GM12878 (cell line): ENCODE measurements around the gene CCDC78. TPM values are rescaled to one million over a fixed set of nuclear protein-coding genes. Genes with fewer than 3 reads are reported as not detected.

Source experiments
- BHLHE40 ChIP-seq, 2 experiments: fragments of 450-650 bp in 1 of 2; IDR thresholded peaks; 2 replicates each; pipeline ENCODE4 v1.6.1; 2011 to 2017; ENCODE audit warnings: low read depth in 2 of 2, borderline replicate concordance in 1 of 2, improper control_type of control experiment in 1 of 2, low read length in 1 of 2, mild to moderate bottlenecking in 1 of 2
- CHD4 ChIP-seq: fragments of 200-600 bp; sonication (generic); IDR thresholded peaks from 2 replicates; pipeline ENCODE4 v1.6.1; 2016; ENCODE audit warnings: mild to moderate bottlenecking
- FOXK2 ChIP-seq: fragments of 450-650 bp; IDR thresholded peaks from 2 replicates; pipeline ENCODE4 v1.6.1; 2017; ENCODE audit warnings: mild to moderate bottlenecking, moderate library complexity
- HCFC1 ChIP-seq: fragments of 150-350 bp; IDR thresholded peaks from 2 replicates; pipeline ENCODE4 v1.6.1; 2014; ENCODE audit warnings: low read length
- HDAC6 ChIP-seq: fragments of 200-600 bp; sonication (generic); IDR thresholded peaks from one replicate; pipeline ENCODE4 v1.8.0; 2017; ENCODE audit warnings: antibody characterized with exemption; ENCODE audit not compliant: unreplicated experiment
- JUND ChIP-seq: IDR thresholded peaks from 2 replicates; pipeline ENCODE4 v1.6.1; 2012; ENCODE audit warnings: low read depth, mild to moderate bottlenecking, low read length, improper control_type of control experiment, moderate library complexity
- MEF2B ChIP-seq: fragments of 450-650 bp; IDR thresholded peaks from 2 replicates; pipeline ENCODE4 v1.6.1; 2018; ENCODE audit warnings: mild to moderate bottlenecking, moderate library complexity; ENCODE audit not compliant: partially characterized antibody, poor library complexity, severe bottlenecking
- NFXL1 ChIP-seq: fragments of 450-650 bp; IDR thresholded peaks from 2 replicates; pipeline ENCODE4 v1.6.1; 2017; ENCODE audit warnings: antibody characterized with exemption, mild to moderate bottlenecking, borderline replicate concordance
- NFYB ChIP-seq: IDR thresholded peaks from 2 replicates; pipeline ENCODE4 v1.6.1; 2011; ENCODE audit warnings: low read depth, mild to moderate bottlenecking, low read length, improper control_type of control experiment, moderate library complexity; ENCODE audit not compliant: insufficient read depth
- PML ChIP-seq: IDR thresholded peaks from 2 replicates; pipeline ENCODE4 v1.6.1; 2012; ENCODE audit warnings: low read length, inconsistent platforms
- POU2F2 ChIP-seq: IDR thresholded peaks from 3 replicates; pipeline ENCODE4 v1.6.1; 2011; ENCODE audit warnings: low read depth, mild to moderate bottlenecking, low read length, borderline replicate concordance
- RAD51 ChIP-seq: fragments of 450-650 bp; IDR thresholded peaks from 2 replicates; pipeline ENCODE4 v1.6.1; 2016; ENCODE audit warnings: moderate library complexity, mild to moderate bottlenecking, inconsistent platforms
- SPI1 ChIP-seq: IDR thresholded peaks from 2 replicates; pipeline ENCODE4 v1.6.1; 2011; ENCODE audit warnings: low read depth, mild to moderate bottlenecking, low read length, moderate library complexity, borderline replicate concordance; ENCODE audit not compliant: insufficient read depth
- SRF ChIP-seq, 2 experiments: IDR thresholded peaks; 2 replicates each; pipeline ENCODE4 v1.6.1; 2011; ENCODE audit warnings: low read depth in 2 of 2, low read length in 2 of 2, mild to moderate bottlenecking in 1 of 2, moderate library complexity in 1 of 2
- TCF12 ChIP-seq: IDR thresholded peaks from 2 replicates; pipeline ENCODE4 v1.6.1; 2011; ENCODE audit warnings: low read depth, mild to moderate bottlenecking, low read length
- ZBED1 ChIP-seq: IDR thresholded peaks from 2 replicates; pipeline ENCODE4 v1.6.1; 2016; ENCODE audit warnings: borderline replicate concordance
- ZBTB4 ChIP-seq: fragments of 450-650 bp; formaldehyde crosslinking; IDR thresholded peaks from 2 replicates; pipeline ENCODE4 v1.4.0; 2022; ENCODE audit warnings: mild to moderate bottlenecking, moderate library complexity
- ZSCAN29 ChIP-seq: fragments of 450-650 bp; IDR thresholded peaks from 2 replicates; pipeline ENCODE4 v1.6.1; 2017; ENCODE audit warnings: mild to moderate bottlenecking, moderate library complexity
- polyA plus RNA-seq, 11 experiments: library from polyadenylated mRNA; depleted of rRNA in 4 of 11; unstranded in 6 of 11; stranded (reverse) in 5 of 11; fragments of >200 nt; fragmentation: Nextera tagmentation in 4 of 11; fragmentation: Illumina TruSeq in 1 of 11; extraction: Ambion mirVana in 4 of 11; extraction: Trizol in 1 of 11; gene quantifications; 1 replicate in 1 of 11; 2 replicates in 10 of 11; pipeline versions ENCODE4 v1.2.1 to v1.2.3, GENCODE V29; 2011 to 2016; ENCODE audit warnings: inconsistent platforms in 2 of 11, missing spikeins in 2 of 11, low read depth in 1 of 11
- total RNA-seq, 4 experiments: library from RNA; depleted of rRNA in 3 of 4; stranded (reverse); fragments of >200 nt in 3 of 4; fragmentation: Illumina TruSeq in 1 of 4; extraction: Trizol in 1 of 4; gene quantifications; 2 replicates each; pipeline versions ENCODE4 v1.2.1 to v1.2.3, GENCODE V29; 2013 to 2021
- TF ChIP-seq, protein P1 (sequence below): fragments of 450-650 bp; IDR thresholded peaks from 2 replicates; pipeline ENCODE4 v1.6.1; 2018; ENCODE audit warnings: borderline replicate concordance, mild to moderate bottlenecking; ENCODE audit not compliant: partially characterized antibody
- TF ChIP-seq, protein P2 (sequence below): fragments of 450-650 bp; IDR thresholded peaks from 2 replicates; pipeline ENCODE4 v1.6.1; 2017; ENCODE audit warnings: mild to moderate bottlenecking, moderate library complexity

Gene CCDC78
- total and polyA plus RNA-seq, 10 of the 15 experiments (the other 5 are each of a cell fraction or from before 2014, with no cell fraction given), result 0.10 to 26.2 (median 5.4) TPM

DNA sequence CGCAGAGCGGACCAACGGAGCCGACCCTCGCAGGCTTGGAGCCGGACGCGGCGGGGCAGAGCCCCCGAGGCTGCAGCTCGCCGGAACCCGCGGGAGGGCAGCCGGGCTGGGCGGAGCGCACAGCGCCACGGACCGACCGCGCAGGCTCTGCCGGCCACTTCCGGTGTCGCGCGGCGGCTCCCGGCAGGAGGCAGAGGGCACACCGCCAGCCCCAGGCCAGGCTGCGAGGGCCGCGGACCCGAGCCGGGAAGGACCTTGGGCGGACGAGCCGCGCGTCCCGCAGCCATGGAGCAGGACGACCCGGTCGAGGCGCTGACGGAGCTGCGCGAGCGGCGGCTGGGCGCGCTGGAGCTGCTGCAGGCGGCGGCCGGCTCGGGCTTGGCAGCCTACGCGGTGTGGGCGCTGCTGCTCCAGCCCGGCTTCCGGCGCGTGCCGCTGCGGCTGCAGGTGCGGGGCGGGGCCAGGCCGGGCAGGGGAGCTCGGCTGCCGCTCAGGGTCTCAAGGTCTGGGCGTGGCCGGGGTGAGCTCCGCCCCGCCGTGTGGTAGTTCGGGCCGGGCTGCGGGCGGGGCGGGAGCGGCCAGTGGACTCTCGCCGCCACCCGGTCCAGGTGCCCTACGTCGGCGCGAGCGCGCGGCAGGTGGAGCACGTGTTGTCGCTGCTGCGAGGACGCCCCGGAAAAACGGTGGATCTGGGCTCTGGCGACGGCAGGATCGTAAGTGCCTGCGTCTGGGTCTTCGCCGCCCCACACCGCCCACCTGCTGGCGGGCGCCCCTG, 5.1 kb downstream of the CCDC78 start, which contains the start of gene ANTKMT (continued):
- TF ChIP-seq ZSCAN29 (peak; percentile 73), HCFC1 (peak; percentile 75), RAD51 (no peak), ZBTB4 (no peak), SRF (IDR thresholded peaks at IDR 0.05; ENCODE audit: low read depth in 2 of 2, low read length in 2 of 2) (peak in 1 of 2 experiments; percentile 76; a peak in 1 of 4 replicates), TCF12 (peak; percentile 62; the same call in 1 of the 2 replicates), POU2F2 (0 out of 3 replicates have a peak, but pooled peaks have one; percentile 18), CHD4 (no peak), SPI1 (no peak), PML (peak; percentile 79; the same call in 1 of the 2 replicates), JUND (no peak), HDAC6 (no peak), MEF2B (no peak), FOXK2 (no peak), BHLHE40 (IDR thresholded peaks at IDR 0.05; ENCODE audit: borderline replicate concordance in 1 of 2, low read depth in 2 of 2, low read length in 1 of 2) (peak; percentile 94 to 99), NFYB (no peak), ZBED1 (no peak), NFXL1 (peak; percentile 45; the same call in 1 of the 2 replicates)
- TF ChIP-seq, protein P1, sequence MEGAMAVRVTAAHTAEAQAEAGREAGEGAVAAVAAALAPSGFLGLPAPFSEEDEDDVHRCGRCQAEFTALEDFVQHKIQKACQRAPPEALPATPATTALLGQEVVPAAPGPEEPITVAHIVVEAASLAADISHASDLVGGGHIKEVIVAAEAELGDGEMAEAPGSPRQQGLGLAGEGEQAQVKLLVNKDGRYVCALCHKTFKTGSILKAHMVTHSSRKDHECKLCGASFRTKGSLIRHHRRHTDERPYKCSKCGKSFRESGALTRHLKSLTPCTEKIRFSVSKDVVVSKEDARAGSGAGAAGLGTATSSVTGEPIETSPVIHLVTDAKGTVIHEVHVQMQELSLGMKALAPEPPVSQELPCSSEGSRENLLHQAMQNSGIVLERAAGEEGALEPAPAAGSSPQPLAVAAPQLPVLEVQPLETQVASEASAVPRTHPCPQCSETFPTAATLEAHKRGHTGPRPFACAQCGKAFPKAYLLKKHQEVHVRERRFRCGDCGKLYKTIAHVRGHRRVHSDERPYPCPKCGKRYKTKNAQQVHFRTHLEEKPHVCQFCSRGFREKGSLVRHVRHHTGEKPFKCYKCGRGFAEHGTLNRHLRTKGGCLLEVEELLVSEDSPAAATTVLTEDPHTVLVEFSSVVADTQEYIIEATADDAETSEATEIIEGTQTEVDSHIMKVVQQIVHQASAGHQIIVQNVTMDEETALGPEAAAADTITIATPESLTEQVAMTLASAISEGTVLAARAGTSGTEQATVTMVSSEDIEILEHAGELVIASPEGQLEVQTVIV, result peak; percentile 68
- TF ChIP-seq, protein P2, sequence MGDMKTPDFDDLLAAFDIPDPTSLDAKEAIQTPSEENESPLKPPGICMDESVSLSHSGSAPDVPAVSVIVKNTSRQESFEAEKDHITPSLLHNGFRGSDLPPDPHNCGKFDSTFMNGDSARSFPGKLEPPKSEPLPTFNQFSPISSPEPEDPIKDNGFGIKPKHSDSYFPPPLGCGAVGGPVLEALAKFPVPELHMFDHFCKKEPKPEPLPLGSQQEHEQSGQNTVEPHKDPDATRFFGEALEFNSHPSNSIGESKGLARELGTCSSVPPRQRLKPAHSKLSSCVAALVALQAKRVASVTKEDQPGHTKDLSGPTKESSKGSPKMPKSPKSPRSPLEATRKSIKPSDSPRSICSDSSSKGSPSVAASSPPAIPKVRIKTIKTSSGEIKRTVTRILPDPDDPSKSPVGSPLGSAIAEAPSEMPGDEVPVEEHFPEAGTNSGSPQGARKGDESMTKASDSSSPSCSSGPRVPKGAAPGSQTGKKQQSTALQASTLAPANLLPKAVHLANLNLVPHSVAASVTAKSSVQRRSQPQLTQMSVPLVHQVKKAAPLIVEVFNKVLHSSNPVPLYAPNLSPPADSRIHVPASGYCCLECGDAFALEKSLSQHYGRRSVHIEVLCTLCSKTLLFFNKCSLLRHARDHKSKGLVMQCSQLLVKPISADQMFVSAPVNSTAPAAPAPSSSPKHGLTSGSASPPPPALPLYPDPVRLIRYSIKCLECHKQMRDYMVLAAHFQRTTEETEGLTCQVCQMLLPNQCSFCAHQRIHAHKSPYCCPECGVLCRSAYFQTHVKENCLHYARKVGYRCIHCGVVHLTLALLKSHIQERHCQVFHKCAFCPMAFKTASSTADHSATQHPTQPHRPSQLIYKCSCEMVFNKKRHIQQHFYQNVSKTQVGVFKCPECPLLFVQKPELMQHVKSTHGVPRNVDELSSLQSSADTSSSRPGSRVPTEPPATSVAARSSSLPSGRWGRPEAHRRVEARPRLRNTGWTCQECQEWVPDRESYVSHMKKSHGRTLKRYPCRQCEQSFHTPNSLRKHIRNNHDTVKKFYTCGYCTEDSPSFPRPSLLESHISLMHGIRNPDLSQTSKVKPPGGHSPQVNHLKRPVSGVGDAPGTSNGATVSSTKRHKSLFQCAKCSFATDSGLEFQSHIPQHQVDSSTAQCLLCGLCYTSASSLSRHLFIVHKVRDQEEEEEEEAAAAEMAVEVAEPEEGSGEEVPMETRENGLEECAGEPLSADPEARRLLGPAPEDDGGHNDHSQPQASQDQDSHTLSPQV, result peak; percentile 48; the same call in 1 of the 2 replicates
